Panc1 (cell line): ENCODE data around the gene C3orf80. TPM values are rescaled to one million over a fixed set of nuclear protein-coding genes. Genes with fewer than 3 reads are reported as not detected.
"Not testable (repeated sequence)": the region's sequence is repeated elsewhere in the genome, so short reads cannot be mapped to it uniquely, and the experiment has no call there.

Source experiments
- ATAC-seq: fragments of 200-7000 bp; cut with Tn5 transposase; 2 replicates; pipeline ENCODE4 v1.9.1; 2020; ENCODE audit warnings: mild to moderate bottlenecking, moderate library complexity
- BruUV-seq: library from RNA; stranded (reverse); fragments of 400-500 nt; replicated peaks from 2 replicates; lab custom pipeline; 2021; lab: Mats Ljungman, UMichigan
- CTCF ChIA-PET: fragments of 300-600 bp; sonication (Branson Sonifier 250); formaldehyde crosslinking; loops from one replicate; lab custom pipeline; 2022; ENCODE audit warnings: antibody characterized with exemption; lab: Charles Lee
- POLR2A ChIA-PET: fragments of 300-600 bp; sonication (Branson Sonifier 250); formaldehyde crosslinking; loops from one replicate; lab custom pipeline; 2022; ENCODE audit warnings: antibody characterized with exemption; lab: Charles Lee
- DNase-seq: peaks from one replicate; pipeline ENCODE4 v3.0.0-alpha.2; 2010; ENCODE audit warnings: low read depth, low spot score
- H3K27ac ChIP-seq: 2 replicates; pipeline ENCODE4 v1.5.1; 2011; ENCODE audit warnings: mild to moderate bottlenecking, low read length, inconsistent platforms
- H3K27me3 ChIP-seq: fragments of 200-500 bp; sonication (Bioruptor generic); 2 replicates; pipeline ENCODE4 v1.6.0; 2014; ENCODE audit warnings: low read length, inconsistent platforms; ENCODE audit not compliant: control insufficient read depth, insufficient read depth
- H3K36me3 ChIP-seq: fragments of 200-500 bp; sonication (Bioruptor generic); 2 replicates; pipeline ENCODE4 v1.5.1; 2014; ENCODE audit warnings: inconsistent platforms, mild to moderate bottlenecking, low read length, moderate library complexity; ENCODE audit not compliant: control insufficient read depth, insufficient read depth
- H3K4me1 ChIP-seq: 2 replicates; pipeline ENCODE4 v1.5.1; 2011; ENCODE audit warnings: inconsistent platforms, mild to moderate bottlenecking, low read length, moderate library complexity; ENCODE audit not compliant: control insufficient read depth, insufficient read depth
- H3K4me3 ChIP-seq, 2 experiments: 2 replicates each; pipeline ENCODE4 v1.5.1; 2011 to 2012; ENCODE audit warnings: low read depth in 2 of 2, low read length in 2 of 2, mild to moderate bottlenecking in 2 of 2, inconsistent platforms in 1 of 2, moderate library complexity in 1 of 2
- H3K9me3 ChIP-seq: fragments of 200-500 bp; sonication (Bioruptor generic); 2 replicates; pipeline ENCODE4 v1.5.1; 2014; ENCODE audit warnings: low read depth, mild to moderate bottlenecking, inconsistent platforms, low read length, moderate library complexity; ENCODE audit not compliant: control insufficient read depth, insufficient read depth
- CTCF ChIP-seq: fragments of 450-650 bp; IDR thresholded peaks from 2 replicates; pipeline ENCODE4 v1.5.1; 2017; ENCODE audit warnings: mild to moderate bottlenecking
- POLR2AphosphoS5 ChIP-seq: IDR thresholded peaks from 2 replicates; pipeline ENCODE4 v1.6.1; 2012; ENCODE audit warnings: mild to moderate bottlenecking, low read depth, low read length, moderate library complexity
- SIN3A ChIP-seq: IDR thresholded peaks from 2 replicates; pipeline ENCODE4 v1.6.1; 2012; ENCODE audit warnings: low read depth, mild to moderate bottlenecking, low read length, moderate library complexity, borderline replicate concordance; ENCODE audit not compliant: insufficient read depth
- TCF7L2 ChIP-seq: IDR thresholded peaks from 2 replicates; pipeline ENCODE4 v1.6.1; 2011; ENCODE audit warnings: mild to moderate bottlenecking, low read depth, low read length, inconsistent platforms
- in situ Hi-C: cut with HindIII; loops from 2 replicates; pipeline ENCODE4 v1.10.0; 2016; ENCODE audit warnings: low sequenced_read_pairs, low pct_unique_long_range_greater_than_20kb
- intact Hi-C: fragments of 100-400 bp; cut with micrococcal nuclease; formaldehyde crosslinking; loops from one replicate; pipeline ENCODE4 v1.10.0; 2022; ENCODE audit not compliant: unreplicated experiment
- total RNA-seq: library from RNA; stranded (reverse); gene quantifications from one replicate; pipeline ENCODE4 v1.2.1, GENCODE V29; 2021; ENCODE audit not compliant: unreplicated experiment
- TF ChIP-seq, protein P1 (sequence below), 2 experiments: IDR thresholded peaks; 2 replicates each; pipeline ENCODE4 v1.6.1; 2011 to 2012; ENCODE audit warnings: low read depth in 2 of 2, control low read depth in 1 of 2, low read length in 1 of 2, mild to moderate bottlenecking in 1 of 2, moderate library complexity in 1 of 2; ENCODE audit not compliant: insufficient read depth in 1 of 2

C3orf80 gene
- total RNA-seq, 1 experiment from 2014 or later: 0.05 TPM

GRCh38 chr3:160179403-160179802 is 45.8 kb upstream of the C3orf80 start:
- in situ Hi-C loops, H3K4me3 ChIP-seq, H3K36me3 ChIP-seq, DNase-seq, CTCF ChIA-PET, POLR2A ChIA-PET, H3K9me3 ChIP-seq, intact Hi-C loops, H3K27ac ChIP-seq, H3K27me3 ChIP-seq, BruUV-seq, H3K4me1 ChIP-seq, ATAC-seq: not testable (repeated sequence)

GRCh38 chr3:160179906-160180305 is 45.3 kb upstream of the C3orf80 start:
- in situ Hi-C loops: no loop called here
- Histone ChIP-seq H3K9me3 (no peaks in the 10 kb centered on the region), H3K4me3 (no peak overlapping the region), H3K4me1 (no peaks in the 10 kb centered on the region), H3K27ac (no peak overlapping the region), H3K27me3 (peaks cover 6% of the 10 kb centered on the region), H3K36me3 (no peaks in the 10 kb centered on the region)
- ATAC-seq: no peak
- no TSS peak for BruUV-seq
- ChIA-PET CTCF (no interaction called here), POLR2A (no interaction called here)
- DNase-seq: no peak
- TF ChIP-seq SIN3A (no peak), TCF7L2 (no peak), CTCF (no peak), POLR2AphosphoS5 (no peak)
- TF ChIP-seq, protein P1, sequence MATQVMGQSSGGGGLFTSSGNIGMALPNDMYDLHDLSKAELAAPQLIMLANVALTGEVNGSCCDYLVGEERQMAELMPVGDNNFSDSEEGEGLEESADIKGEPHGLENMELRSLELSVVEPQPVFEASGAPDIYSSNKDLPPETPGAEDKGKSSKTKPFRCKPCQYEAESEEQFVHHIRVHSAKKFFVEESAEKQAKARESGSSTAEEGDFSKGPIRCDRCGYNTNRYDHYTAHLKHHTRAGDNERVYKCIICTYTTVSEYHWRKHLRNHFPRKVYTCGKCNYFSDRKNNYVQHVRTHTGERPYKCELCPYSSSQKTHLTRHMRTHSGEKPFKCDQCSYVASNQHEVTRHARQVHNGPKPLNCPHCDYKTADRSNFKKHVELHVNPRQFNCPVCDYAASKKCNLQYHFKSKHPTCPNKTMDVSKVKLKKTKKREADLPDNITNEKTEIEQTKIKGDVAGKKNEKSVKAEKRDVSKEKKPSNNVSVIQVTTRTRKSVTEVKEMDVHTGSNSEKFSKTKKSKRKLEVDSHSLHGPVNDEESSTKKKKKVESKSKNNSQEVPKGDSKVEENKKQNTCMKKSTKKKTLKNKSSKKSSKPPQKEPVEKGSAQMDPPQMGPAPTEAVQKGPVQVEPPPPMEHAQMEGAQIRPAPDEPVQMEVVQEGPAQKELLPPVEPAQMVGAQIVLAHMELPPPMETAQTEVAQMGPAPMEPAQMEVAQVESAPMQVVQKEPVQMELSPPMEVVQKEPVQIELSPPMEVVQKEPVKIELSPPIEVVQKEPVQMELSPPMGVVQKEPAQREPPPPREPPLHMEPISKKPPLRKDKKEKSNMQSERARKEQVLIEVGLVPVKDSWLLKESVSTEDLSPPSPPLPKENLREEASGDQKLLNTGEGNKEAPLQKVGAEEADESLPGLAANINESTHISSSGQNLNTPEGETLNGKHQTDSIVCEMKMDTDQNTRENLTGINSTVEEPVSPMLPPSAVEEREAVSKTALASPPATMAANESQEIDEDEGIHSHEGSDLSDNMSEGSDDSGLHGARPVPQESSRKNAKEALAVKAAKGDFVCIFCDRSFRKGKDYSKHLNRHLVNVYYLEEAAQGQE (IDR thresholded peaks at IDR 0.05; ENCODE audit: insufficient read depth in 1 of 2, low read depth in 2 of 2, low read length in 1 of 2): no peak
- intact Hi-C loops: no loop called here

- ChIA-PET CTCF (no interaction called here), POLR2A (no interaction called here)
- Histone ChIP-seq H3K27ac (no peak overlapping the region), H3K4me1 (no peaks in the 10 kb centered on the region), H3K4me3 (no peak overlapping the region), H3K9me3 (no peaks in the 10 kb centered on the region), H3K27me3 (peaks cover 8% of the 10 kb centered on the region), H3K36me3 (no peaks in the 10 kb centered on the region)
- in situ Hi-C loops: no loop called here
- TF ChIP-seq TCF7L2 (no peak), SIN3A (no peak), CTCF (no peak), POLR2AphosphoS5 (no peak)
- TF ChIP-seq, protein P1 (IDR thresholded peaks at IDR 0.05; ENCODE audit: insufficient read depth in 1 of 2, low read depth in 2 of 2, low read length in 1 of 2): no peak
- no TSS peak for BruUV-seq
- intact Hi-C loops: no loop called here
- no peak for DNase-seq
- no peak for ATAC-seq
Observed at GRCh38 chr3:160180581-160181216, 44.5 kb upstream of the C3orf80 start.
